Occipital lobe (tissue), 2 donors: ENCODE results near the gene RNFT2. TPM values are rescaled to one million over a fixed set of nuclear protein-coding genes. Genes with fewer than 3 reads are reported as not detected.
"Not testable (repeated sequence)": the region's sequence is repeated elsewhere in the genome, so short reads cannot be mapped to it uniquely, and the experiment has no call there.

Experiments used
- DNase-seq: peaks from one replicate; lab custom pipeline; 2025; lab: John Stamatoyannopoulos, UW
- total RNA-seq: library from RNA; depleted of rRNA; stranded (reverse); fragments of >200 nt; gene quantifications from one replicate; pipeline ENCODE4 v1.2.3, GENCODE V29; 2014

The RNFT2 gene
- total RNA-seq, 1 donor from 2014 or later, result 36.0 TPM

GRCh38 chr12:116742787-116743186 is 4.7 kb downstream of the RNFT2 start:
- not testable (repeated sequence) for DNase-seq

- no peak for DNase-seq
Measured at GRCh38 chr12:116744766-116745165, 6.7 kb downstream of the RNFT2 start.

GRCh38 chr12:116745554-116745953 is 7.4 kb downstream of the RNFT2 start:
- no peak for DNase-seq

GRCh38 chr12:116749884-116750283 is 11.8 kb downstream of the RNFT2 start:
- no peak for DNase-seq

GRCh38 chr12:116750298-116750697 is 12.2 kb downstream of the RNFT2 start:
- DNase-seq, result no peak

DNA sequence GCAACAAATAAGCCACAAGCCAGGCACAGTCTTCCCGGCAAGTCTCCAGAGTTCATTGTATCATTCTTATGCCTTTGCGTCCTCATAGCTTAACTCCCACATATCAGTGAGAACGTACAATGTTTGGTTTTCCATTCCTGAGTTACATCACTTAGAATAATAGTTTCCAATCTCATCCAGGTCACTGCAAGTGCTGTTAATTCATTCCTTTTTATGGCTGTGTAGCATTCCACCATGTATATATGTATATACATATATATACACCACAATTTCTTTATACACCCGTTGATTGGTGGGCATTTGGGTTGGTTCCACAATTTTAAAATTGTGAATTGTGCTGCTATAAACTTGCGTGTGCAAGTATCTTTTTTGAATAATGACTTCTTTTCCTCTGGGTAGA is 16.0 kb downstream of the RNFT2 start:
- not testable (repeated sequence) for DNase-seq

DNA sequence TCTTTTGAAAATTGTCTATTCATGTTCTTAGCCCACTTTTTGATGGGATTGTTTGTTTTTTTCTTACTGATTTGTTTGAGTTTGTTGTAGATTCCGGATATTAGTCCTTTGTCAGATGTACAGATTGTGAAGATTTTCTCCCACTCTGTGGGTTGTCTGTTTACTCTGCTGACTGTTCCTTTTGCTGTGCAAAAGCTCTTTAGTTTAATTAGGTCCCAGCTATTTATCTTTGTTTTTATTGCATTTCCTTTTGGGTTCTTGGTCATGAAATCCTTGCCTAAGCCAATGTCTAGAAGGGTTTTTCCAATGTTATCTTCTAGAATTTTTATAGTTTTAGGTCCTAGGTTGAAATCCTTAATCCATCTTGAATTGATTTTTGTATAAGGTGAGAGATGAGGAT is 16.7 kb downstream of the RNFT2 start:
- DNase-seq, result not testable (repeated sequence)

DNA sequence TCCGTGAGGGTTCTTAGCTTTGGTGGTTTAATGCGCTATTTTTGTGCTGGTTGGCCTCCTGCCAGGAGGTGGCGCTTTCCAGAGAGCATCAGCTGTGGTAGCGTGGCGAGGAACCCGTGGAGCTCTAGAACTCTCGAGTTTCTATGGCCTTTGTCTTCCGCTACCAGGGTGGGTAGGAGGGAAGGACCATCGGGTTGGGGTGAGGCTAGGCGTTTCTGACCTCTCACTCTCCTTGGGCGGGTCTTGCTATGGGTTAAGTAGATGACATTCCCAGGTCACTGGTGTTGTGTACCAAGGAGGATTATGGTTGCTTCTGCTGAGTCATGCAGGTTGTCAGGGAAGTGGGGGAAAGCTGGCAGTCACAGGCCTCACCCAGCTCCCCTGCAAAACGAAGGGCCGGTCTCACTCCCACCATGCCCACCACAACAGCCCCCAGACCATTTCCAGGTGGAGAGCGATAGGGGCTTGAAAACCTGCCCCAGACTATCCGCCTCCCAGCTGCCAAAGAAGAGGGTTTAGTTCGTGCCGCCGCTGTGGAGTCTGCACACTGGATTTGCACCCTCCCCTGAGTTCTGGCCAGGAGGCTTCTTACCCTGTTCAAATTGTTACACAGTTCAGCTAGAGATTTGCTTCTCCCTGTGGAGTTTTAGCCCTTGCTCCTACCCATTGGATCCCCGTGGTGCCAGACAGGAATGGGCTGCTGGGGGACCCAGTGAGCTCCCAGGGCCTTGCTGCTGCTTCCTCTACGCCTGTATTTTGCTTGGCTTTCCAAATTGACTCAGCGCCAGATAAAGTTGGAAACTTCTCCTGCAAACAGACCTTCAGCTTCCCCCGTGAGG is 21.9 kb downstream of the RNFT2 start:
- no peak for DNase-seq

DNA sequence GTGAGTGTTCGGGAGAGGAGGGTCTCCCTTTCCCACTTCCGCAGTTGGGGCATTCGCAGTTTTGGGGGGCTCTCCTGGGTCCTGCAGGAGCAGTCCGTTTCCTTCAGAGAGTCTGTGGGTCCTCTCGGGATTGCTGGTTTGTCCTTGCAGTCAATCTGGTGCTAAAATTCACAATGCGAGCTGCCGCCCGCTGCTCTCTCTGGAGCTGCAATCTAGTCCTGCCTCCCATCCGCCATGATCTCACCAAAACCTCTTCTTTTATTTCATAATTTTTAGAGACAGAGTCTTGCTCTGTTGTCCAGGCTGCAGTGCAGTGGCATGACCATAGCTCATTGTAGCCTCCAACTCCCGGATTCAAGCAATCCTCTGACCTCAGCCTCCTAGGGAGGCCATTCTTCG is 22.5 kb downstream of the RNFT2 start:
- no peak for DNase-seq

DNA sequence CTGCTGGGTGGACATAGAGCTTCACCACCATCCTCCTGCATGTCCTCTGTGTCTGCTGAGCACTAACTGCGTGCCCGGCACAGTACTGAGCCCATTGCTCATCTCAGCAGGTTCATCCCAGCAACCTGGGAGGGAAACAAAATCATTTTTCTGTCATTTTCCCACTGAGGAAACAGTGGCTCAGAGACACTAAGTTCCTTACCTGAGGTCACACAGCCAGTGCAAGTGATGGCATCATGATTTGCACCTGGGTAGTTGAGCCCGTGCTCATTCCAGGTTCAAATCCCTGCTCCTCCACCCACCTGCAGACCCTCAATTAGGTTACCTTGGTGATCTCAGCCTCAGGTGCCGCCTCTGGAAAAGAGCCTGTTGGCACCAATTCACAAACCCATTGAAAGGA is 23.4 kb downstream of the RNFT2 start:
- no peak for DNase-seq

DNA sequence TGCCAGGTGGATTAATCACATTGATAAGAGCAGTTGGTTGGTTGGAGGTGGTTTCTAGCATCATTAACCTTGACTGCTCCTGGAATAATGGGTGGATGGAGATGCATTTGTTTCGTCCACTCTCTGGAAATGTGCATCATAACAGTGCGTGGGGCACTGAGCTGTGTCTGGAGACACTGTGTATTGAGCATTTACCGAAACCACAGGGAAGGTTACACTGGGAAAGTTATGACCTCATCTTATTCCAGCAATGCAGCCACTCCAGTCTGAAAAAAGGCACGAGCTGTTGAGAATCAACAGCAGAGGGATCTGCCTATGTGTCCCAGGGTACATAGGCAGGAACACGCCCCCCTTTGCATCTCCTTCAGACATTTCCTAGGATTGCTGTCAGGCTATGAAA is 27.2 kb downstream of the RNFT2 start:
- no peak for DNase-seq

DNA sequence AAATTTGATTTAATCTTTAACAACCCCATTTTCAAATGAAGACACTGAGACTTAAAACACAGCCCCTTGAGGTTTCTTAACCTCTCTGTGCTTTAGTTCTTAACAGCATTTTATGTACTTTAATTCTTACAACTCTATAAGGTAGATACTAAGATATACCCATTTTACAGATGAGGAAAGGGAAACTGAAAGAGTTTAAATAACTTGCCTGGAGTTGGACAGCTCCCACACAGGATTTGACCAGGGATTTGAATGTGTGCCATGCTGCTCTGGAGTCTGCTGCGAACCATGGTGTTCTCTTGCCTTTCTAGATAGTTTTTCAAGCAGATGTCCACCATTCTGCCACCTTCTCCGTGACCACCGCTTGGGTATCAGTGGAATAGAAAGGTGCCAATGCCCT is 28.2 kb downstream of the RNFT2 start:
- no peak for DNase-seq

DNA sequence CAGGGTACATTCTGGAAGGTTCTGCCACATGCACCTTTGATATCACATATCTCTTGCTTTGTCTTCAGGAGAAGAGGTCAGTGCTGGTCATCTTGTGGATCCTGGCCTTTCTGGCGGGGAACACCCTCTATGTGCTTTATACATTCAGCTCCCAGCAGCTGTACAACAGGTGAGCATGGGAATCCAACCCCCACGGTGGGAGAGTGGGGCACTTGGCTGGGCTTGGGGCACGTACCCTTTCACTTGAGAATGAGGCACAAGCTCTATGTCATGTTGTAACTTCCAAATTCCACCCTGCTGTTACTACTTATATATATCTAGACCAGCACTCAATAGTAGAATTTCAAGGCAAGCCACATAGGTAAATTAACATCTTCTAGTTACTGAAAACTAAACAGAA is 28.6 kb downstream of the RNFT2 start:
- DNase-seq, result no peak

GRCh38 chr12:116771651-116772050 is 33.5 kb downstream of the RNFT2 start:
- no peak for DNase-seq

DNA sequence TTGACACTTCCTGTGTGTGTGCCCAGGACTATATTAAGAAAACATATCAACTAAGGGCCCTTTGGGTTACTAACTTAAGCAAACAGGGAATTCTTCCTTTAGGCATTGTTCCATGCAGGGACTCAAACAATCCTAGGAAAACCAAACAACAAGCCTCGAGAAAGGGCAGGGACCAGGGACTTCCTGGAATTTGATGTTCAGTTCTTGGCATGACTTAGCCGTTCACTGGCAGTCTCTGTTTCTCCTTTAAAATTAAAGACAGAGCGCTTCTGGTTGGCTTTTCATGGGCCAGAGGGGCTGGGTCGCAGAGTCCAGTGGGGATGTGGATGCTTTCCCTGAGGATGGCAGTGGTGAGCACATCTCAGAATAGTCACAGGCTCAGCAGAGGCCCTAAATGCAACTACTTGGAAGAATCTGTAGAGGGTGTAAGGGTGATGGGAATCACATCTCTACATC is 35.2 kb downstream of the RNFT2 start:
- no peak for DNase-seq

GRCh38 chr12:116774020-116774419 is 35.9 kb downstream of the RNFT2 start:
- DNase-seq, result no peak

DNA sequence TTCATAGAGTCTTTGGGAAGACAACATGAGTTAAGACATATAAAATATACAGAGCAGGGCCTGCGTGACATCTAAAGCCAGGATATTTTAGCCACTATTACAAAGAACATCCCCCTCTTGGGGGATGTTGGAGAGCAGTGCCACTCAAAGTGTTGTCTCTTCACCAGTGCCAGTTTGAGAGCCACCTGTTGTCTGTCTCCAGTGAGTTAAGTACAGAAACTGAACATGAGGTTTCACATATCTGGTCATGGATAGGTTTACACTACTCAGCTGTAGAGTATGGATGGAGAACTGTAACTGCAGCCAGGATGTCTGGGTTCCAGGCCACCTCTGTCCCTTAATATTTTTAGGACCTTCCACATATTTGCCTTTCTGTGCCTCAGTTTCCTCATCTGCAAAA is 39.1 kb downstream of the RNFT2 start:
- no peak for DNase-seq

GRCh38 chr12:116779597-116779996 is 41.5 kb downstream of the RNFT2 start:
- no peak for DNase-seq

- no peak for DNase-seq
Measured at GRCh38 chr12:116780942-116781341, 42.8 kb downstream of the RNFT2 start.

GRCh38 chr12:116783525-116784237 is 45.6 kb downstream of the RNFT2 start:
- no peak for DNase-seq

GRCh38 chr12:116784238-116784612 is 46.1 kb downstream of the RNFT2 start:
- DNase-seq, result no peak

- not testable (repeated sequence) for DNase-seq
Measured at GRCh38 chr12:116789562-116789961, 51.4 kb downstream of the RNFT2 start.

DNA sequence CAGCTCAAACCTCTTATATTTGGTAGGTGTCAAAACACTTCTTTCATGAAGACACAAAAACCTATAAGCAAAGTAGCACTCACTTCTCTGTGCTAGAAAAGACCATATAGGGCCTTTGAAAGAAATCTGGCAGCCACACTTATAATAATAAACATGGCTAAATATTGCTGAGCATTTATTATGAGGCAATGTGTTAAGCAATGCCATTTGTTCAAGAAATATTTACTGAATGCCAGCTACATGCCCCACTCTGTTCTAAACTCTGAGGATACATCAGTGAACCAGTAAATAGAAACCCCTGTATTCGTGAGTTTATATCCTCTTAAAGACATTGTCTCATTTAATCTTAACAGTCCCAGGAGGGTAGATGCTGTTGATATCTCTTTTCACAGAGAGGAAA is 52.0 kb downstream of the RNFT2 start:
- DNase-seq, result no peak
